ENCODE results near the gene MAPKAPK2.
"Not testable (repeated sequence)": the region's sequence is repeated elsewhere in the genome, so short reads cannot be mapped to it uniquely, and the experiment has no call there.

Gene MAPKAPK2

GRCh38 chr1:206736878-206737728 lies 52.4 kb downstream of the MAPKAPK2 start:
- H3K27ac ChIP-seq = no peak overlapping the region
- no peak for DNase-seq (ENCODE audit: low read depth, low spot score)

DNA sequence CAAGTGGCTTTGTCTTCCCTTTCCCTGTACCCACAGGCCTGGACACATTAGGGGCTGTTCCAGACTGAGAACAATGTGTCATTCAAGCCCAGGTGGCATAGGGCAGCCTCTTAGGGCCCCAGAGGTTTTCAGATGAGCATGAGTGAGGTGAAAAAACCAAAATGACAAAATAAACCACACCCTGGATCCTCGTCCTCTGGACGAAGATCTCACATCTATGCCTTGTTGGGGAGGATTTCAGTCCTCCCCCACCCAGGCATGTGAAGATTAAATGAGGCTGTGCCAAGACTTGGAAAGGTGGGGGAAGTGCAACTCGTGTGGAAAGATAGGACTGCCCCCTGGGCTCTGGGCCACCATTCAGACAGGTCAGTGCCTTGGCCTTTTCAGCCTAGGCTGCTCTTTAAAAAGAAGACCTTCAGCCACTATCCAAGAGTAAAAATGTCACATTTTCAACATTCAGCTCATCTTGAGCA lies 53.1 kb downstream of the MAPKAPK2 start:
- H3K27ac ChIP-seq = no peak overlapping the region
- DNase-seq (ENCODE audit: low read depth, low spot score) = no peak

DNA sequence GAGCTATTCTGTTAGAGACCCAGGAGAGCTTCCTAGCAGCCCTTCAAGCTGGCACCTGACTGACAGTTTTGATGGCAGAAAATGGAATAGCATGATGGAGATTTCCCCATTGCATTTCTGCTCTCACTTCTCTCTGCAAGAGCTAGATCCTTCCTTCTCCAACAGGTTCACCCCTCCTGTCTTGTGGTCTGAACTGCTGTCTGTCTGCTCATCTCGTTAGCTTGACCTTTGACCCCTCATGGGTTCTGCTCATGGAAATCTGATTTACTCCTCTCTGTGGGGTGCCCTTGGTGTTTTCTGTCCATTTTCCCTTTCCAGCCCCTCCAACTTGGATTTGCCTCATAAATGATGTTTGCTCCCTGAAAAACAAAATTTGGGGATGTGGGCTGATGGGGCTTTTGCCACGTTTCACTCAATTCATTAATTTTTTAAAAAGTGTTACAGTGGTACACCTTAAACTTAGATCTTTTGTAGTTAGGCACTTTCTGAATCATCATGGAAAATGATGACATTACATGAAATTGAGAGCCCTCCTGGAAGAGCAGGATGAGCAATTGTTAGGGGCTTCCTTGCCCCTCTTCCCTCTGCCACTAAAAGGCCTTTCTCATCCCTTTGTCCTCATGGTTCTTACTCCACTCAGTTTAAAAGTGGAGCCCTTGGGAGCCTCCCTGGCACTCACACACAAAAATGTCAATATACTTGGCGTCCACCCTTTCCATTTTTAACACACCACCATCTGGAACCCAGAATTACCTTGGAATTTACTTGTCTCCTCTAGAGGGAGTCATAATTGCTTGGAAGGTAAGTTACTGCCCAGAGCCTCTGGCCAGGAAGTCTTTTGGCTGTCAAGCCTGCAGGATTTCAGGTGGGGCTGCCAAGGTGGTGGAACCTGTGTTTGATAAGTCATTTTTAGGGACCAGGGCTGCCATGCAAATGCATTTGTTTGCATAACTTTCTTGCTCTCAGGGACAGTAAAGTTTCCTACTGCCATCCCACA lies 54.0 kb downstream of the MAPKAPK2 start:
- no peak for DNase-seq (ENCODE audit: low read depth, low spot score)

GRCh38 chr1:206739411-206740076 lies 54.8 kb downstream of the MAPKAPK2 start:
- no peak for DNase-seq (ENCODE audit: low read depth, low spot score)
- no peak overlapping the region for H3K27ac ChIP-seq

More for the DNA sequence above, 54.0 kb downstream of the MAPKAPK2 start:
- no peak overlapping the region for H3K27ac ChIP-seq

DNA sequence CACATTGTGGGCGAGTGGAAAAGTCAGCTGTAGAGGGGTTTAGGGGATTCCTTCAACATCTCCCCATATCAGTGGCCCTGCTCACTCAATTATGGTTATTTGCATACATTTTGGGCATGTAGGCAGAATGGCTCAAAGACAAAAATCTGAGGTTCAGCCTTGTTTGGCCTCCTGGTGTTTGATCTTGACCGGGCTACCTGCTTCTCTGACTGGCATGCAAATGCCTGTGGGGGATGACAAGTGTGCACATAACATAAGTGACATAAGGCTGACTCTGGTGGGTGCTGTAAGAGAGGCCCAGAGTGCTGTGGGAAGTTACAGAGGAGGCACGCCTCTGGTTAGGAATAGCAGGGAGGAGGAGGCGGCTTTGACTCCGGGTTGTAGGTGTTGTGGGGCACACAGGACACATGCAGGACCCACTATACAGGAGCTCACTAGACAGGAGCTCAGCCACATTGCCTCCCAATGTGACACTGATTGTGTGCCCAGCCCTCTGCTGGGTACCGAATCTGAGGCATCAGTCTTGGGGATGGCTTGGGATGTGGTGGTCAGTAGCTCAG lies 56.5 kb downstream of the MAPKAPK2 start:
- no peak overlapping the region for H3K27ac ChIP-seq
- no peak for DNase-seq (ENCODE audit: low read depth, low spot score)

DNA sequence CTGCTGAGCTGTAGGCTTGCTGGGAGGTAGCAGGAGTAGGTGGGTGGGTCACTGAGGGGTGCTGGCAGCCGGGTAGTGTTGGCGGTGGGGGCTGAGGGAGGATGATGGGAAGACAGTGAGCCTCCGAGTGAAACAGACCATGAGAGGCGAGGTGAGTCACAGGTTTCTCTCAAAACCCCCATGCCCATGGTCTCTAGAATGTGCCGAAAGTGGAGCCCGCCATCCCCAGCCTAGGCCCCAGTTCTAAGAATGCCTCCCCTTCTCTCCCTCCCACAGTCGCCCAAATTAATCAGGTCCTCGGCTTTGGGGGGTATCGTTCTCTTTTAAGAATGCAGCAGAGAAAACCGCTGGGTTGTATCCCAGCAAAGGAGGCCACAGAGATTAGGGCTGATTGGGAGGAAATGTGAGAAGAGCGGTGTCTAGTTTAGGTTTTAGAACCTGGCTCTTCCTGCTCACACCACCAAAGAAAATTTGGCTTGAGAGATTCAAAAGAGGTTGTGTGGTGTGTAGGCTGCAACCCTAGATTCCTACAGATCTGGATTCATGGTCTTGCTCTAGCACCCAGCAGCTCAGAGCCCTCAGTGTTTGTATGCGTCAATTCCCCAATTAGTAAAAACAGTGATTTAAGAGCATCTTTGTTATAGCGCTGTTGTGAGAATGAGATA lies 58.1 kb downstream of the MAPKAPK2 start:
- H3K27ac ChIP-seq = no peak overlapping the region
- no peak for DNase-seq (ENCODE audit: low read depth, low spot score)

- no peak overlapping the region for H3K27ac ChIP-seq
- no peak for DNase-seq (ENCODE audit: low read depth, low spot score)
Measured at GRCh38 chr1:206744683-206745082, 60.0 kb downstream of the MAPKAPK2 start.

- H3K27ac ChIP-seq = no peak overlapping the region
- no peak for DNase-seq (ENCODE audit: low read depth, low spot score)
Measured at GRCh38 chr1:206745301-206745700, 60.6 kb downstream of the MAPKAPK2 start.

DNA sequence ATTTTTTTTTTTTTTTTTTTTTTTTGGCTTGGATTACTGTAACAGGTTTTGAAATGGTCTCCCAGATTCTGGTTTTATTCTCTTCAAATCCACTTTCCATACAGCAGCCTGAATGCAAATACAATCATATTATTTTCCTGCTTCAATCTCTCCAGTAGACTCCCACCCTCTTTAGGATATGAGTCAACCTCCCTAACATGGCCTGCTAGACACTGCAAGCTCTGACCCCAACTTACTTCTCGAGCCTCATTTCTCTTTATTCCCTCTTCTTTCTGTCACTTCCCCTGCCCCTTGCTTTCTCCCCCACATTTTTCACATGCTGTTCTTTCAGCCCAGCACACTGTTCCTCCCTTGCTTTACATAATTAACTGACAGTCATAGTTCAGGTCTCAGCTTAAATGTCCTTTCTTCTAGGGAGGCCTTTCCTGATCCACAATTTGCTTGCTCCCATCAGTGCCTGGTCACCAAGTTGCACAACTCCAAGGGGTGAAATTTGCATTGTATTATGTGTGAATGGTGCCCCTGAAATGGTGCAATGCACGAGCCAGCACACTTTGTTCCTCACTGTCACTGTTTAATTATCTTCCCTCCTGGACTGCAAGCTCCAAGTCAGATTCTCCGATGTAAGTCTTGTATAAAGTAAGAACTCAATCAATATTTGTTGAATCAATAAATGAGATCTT lies 63.8 kb downstream of the MAPKAPK2 start:
- H3K27ac ChIP-seq = no peak overlapping the region
- no peak for DNase-seq (ENCODE audit: low read depth, low spot score)

- H3K27ac ChIP-seq = no peak overlapping the region
- no peak for DNase-seq (ENCODE audit: low read depth, low spot score)
Measured at GRCh38 chr1:206751891-206752290, 67.2 kb downstream of the MAPKAPK2 start.

DNA sequence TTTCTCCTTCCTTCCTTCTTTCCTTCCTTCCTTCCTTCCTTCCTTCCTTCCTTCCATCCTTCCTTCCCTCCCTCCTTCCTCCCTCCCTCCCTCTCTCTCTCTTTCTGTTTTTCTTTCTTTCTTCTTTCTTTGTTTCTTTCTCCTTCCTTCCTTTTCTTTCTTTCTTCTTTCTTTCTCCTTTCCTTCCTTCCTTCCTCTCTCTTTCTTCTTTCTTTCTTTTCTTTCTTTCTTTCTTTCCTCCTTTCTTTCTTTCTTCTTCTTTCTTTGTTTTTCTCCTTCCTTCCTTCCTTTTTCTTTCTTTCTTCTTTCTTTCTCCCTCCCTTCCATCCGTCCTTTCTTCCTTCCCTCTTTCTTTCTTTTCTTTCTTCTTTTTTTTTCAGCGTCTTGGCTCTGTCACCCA lies 67.8 kb downstream of the MAPKAPK2 start:
- DNase-seq (ENCODE audit: low read depth, low spot score) = no peak
- no peak overlapping the region for H3K27ac ChIP-seq

DNA sequence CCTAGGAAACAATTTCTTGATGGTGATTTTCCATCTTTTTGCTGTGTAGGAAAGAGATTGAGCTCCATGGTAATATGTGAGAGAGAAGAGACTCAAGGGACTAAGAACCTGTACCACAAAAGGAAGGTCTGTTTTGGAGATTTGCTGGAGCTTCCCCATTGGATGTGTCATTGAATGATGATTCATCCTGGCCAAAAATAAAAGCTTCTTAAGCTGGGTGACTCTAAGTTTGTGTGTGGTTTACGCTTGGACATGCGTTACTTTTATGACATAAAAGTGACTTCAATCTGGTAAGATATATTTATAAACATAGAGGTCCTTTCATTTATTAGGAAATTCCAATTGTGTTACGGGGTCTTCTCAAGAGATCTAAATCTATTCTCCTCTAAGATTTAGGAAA lies 68.4 kb downstream of the MAPKAPK2 start:
- H3K27ac ChIP-seq = no peak overlapping the region
- DNase-seq (ENCODE audit: low read depth, low spot score) = no peak

DNA sequence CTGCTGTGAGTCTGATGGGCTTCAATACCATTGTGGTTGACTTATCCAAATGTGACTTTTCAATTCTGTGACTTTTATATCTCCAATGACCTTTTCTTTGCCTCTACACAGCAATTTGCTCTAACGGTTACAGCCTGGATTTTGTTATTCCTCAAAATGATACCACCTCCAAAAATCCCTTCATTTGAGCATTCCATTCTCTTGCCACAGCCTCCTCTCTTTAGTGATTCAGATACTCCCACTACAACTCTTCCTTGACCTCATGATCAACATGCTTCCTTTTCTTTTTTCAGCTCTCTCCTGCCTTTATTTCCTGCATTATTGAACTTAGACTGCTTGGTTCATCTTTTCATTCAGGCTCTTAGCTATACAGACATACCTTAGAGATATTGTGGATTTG lies 69.3 kb downstream of the MAPKAPK2 start:
- no peak overlapping the region for H3K27ac ChIP-seq
- DNase-seq (ENCODE audit: low read depth, low spot score) = no peak

GRCh38 chr1:206757524-206758266 lies 73.0 kb downstream of the MAPKAPK2 start:
- H3K27ac ChIP-seq = peak overlapping the region; percentile 12
- DNase-seq (ENCODE audit: low read depth, low spot score) = no peak

- DNase-seq (ENCODE audit: low read depth, low spot score) = no peak
- H3K27ac ChIP-seq = no peak overlapping the region
Measured at GRCh38 chr1:206760590-206760989, 75.9 kb downstream of the MAPKAPK2 start.

DNA sequence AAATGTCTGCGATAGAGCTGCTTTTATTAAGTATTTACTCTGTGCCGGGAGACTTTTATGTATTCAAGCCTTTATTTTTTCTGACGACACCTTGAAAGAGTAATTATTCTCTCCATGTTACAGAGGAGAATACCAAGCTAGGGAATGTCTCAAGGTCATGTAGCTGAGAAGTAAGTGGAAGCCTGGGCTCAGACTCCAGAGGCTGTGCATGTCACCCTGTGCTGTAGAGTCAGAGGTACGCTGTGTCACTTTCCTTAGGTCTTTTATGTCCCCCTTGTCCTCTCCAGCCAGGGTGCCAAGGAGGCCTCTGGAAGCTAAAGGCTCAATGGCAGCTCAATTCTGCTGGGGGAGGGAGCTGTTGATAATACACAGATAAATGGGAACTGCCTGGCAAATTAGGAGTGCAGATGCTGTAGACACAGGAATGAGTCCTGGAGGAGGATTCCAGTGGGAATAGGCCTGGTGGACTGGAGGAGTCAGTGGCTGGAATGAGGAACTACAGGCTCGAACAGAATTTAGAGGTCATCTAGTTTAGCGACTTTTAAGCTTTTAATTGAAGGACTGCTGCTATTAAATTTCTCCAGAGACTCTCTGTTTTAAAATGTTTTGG lies 76.6 kb downstream of the MAPKAPK2 start:
- no peak for DNase-seq (ENCODE audit: low read depth, low spot score)

DNA sequence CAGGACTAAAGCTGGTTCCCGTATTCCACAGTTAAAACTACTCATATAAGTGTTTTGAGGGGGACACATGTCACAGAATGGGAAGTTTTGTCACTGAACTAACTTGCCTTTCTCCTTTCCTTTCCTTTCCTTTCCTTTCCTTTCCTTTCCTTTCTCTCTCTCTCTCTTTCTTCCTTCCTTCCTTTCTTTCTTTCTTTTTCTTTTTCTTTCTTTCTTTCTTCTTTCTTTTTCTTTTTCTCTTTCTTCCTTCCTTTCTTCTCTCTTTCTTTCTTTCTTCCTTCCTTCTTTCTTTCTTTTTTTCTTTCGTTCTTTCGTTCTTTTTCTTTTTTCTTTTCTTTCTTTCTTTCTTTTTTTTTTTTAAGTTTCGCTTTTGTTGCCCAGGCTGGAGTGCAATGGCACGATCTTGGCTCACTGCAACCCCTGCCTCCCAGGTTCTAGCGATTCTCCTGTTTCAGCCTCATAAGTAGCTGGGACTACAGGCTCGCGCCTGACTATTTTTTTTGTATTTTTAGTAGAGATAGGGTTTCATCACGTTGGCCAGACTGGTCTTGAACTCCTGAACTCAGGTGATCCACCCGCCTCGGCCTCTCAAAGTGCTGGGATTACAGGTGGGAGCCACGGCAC lies 78.1 kb downstream of the MAPKAPK2 start:
- not testable (repeated sequence) for H3K27ac ChIP-seq; DNase-seq (ENCODE audit: low read depth, low spot score)

More for the DNA sequence above, 76.6 kb downstream of the MAPKAPK2 start:
- no peak overlapping the region for H3K27ac ChIP-seq

All from epithelial cell of prostate (primary cell).